ENCODE measurements around the gene MCRS1.

DNA sequence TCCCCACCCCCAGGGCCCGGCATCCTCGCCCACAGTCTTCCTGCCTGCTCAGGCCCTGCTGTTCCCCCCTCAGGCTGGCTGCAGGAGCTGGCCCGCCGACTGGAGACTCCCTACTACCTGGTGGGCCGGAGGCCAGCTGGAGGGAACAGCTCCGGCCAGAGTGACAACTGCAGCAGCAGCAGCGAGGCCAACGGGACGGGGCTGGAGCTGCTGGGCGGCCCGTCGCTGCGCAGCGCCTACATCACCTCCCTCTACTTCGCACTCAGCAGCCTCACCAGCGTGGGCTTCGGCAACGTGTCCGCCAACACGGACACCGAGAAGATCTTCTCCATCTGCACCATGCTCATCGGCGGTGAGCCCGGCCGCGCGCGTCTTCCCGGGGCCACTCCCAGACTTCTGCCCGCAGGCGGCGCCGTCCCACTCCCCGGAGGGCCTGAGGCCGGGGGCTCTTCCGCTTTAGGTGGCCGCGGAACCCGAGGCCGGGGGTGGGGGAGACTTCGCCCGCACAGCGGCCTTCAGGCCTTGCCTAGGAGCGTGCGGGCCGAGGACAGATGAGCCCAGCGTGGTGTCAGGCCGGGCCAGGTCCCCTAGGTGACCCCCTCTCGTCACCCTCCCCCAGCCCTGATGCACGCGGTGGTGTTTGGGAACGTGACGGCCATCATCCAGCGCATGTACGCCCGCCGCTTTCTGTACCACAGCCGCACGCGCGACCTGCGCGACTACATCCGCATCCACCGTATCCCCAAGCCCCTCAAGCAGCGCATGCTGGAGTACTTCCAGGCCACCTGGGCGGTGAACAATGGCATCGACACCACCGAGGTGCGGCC, 18.9 kb downstream of the MCRS1 start:
- TF ChIP-seq, protein P1, sequence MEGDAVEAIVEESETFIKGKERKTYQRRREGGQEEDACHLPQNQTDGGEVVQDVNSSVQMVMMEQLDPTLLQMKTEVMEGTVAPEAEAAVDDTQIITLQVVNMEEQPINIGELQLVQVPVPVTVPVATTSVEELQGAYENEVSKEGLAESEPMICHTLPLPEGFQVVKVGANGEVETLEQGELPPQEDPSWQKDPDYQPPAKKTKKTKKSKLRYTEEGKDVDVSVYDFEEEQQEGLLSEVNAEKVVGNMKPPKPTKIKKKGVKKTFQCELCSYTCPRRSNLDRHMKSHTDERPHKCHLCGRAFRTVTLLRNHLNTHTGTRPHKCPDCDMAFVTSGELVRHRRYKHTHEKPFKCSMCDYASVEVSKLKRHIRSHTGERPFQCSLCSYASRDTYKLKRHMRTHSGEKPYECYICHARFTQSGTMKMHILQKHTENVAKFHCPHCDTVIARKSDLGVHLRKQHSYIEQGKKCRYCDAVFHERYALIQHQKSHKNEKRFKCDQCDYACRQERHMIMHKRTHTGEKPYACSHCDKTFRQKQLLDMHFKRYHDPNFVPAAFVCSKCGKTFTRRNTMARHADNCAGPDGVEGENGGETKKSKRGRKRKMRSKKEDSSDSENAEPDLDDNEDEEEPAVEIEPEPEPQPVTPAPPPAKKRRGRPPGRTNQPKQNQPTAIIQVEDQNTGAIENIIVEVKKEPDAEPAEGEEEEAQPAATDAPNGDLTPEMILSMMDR (IDR thresholded peaks at IDR 0.05; ENCODE audit: low read depth, low read length, poor library complexity, severe bottlenecking), result peak; percentile 47
- TF ChIP-seq EZH2phosphoT487 (IDR thresholded peaks at IDR 0.05; ENCODE audit: borderline replicate concordance, low read length), result no peak

Data from DOHH2 (cell line).